GM10847 (cell line): ENCODE results near the gene RUFY4.

Source experiments
- POLR2A ChIP-seq: IDR thresholded peaks from 2 replicates; pipeline ENCODE4 v1.6.1; 2011; ENCODE audit not compliant: insufficient read length; ENCODE audit errors: extremely low read depth

The RUFY4 gene

GRCh38 chr2:218083352-218083676 lies 14.3 kb downstream of the RUFY4 start:
- TF ChIP-seq POLR2A: no peak

DNA sequence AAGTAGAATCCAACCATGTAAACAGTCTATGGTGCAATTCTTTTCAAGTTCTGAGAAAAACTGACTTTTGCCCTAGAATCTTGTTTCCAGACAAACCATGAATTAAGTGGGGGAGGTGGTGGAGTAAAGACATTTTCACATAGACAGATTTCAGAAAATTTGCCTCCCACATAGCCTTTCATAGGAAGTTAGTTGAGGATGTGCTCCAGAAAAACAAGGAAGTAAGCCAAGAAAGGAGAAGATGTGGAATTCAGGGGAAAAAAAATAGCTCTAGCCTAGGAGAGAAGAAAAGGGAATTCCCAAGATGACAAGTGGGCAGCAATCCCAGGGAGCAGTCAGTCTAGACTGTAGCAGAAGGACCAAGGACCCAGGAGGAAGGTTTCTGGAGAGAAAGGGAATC lies 17.4 kb downstream of the RUFY4 start:
- TF ChIP-seq POLR2A: no peak

DNA sequence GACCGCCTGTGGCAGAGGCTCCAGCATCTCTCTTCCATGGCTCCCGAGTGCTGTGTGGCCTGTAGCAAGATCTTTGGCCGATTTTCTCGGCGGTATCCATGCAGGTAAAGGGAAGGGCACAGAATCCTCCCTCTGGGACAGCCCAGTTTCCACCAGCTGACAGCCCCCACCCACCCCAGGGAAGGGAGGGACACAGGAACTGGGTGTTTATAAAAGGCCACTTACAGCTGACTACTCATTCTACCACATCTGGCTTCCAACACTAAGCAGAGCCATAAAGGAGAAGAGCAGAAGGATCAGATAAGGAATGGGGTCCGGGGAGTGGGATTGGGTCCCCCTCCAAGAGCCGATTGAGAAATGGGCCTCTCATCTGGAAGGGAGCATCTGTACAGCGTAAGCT lies 20.2 kb downstream of the RUFY4 start:
- TF ChIP-seq POLR2A: no peak

DNA sequence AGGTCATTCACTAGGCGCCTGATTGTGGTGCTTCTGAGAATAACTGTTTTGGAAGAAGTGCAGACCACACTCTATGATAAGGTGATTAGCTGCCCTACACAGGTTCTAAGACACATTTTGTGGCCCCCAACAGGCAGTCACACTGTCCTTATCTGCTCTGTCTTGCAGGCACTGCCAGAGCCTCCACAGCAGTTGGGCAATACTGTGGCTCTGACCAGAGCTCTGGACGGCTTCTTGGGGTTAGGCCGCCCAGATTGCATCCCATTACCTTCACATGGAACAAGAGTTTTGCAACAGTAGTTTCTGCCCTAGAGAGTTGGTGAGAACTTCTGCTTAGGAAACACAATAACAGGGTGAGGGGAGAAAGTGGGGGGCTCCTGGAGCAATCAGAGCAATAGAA lies 22.7 kb downstream of the RUFY4 start:
- TF ChIP-seq POLR2A: no peak

DNA sequence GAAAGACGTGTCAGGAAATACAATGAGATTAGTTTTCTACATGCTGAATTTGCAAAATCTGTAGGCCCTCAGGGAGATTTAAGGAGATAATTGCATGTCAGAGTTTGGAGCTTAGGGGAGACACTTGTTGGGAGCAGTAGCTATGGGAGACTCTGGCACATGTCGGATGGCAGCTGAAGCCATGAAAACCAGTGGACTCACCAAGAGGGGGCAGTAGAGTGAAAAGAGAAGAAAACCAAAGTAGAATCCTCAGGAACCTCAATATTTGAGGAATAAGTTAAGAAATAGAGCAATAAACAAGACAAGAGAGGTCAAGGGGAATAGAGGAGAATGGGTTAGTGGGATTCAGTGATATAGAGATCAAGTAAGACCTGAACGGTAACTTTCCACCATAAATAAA lies 24.8 kb downstream of the RUFY4 start:
- no peak for TF ChIP-seq POLR2A

- no peak for TF ChIP-seq POLR2A
These were observed 26.8 kb downstream of the RUFY4 start for GRCh38 chr2:218095853-218096252.

DNA sequence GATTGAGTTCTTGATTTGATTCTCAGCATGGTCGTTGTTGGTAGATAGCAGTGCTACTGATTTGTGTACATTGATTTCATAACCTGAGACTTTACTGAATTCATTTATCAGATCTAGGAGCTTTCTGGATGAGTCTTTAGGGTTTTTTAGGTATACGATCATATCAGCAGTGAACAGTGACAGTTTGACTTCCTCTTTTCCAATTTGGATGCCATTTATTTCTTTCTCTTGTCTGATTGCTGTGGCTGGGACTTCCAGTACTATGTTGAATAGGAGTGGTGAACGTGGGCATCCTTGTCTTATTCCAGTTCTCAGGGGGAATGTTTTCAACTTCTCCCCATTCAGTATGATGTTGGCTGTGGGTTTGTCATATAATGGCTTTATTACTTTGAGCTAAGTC lies 28.9 kb downstream of the RUFY4 start:
- TF ChIP-seq POLR2A: no peak

- no peak for TF ChIP-seq POLR2A
These were observed 54.9 kb downstream of the RUFY4 start for GRCh38 chr2:218123986-218124385.

GRCh38 chr2:218125095-218125494 lies 56.0 kb downstream of the RUFY4 start:
- TF ChIP-seq POLR2A: no peak

DNA sequence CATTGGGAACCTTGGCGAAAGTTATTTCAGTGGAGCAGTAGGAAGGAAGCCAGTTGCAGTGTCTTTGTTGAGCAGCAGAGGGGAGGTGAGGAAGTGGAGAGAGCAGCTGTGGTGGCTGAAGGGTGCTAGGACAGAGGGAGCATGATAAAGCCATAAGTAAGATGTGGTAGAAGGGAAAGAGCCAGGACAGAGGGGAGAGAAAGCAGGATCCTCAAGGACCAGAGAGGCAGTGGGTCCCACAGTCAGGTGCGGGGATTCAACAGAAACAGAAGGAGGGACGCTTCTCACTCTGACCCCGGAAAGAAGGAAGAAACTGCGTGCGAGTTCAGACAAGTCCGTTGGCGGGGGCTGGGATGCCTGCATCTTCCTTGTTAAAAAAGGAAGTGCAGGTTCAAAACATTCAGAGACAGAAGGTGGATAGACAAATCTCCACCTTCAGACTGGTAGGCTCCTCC lies 56.6 kb downstream of the RUFY4 start, which contains the start of gene CXCR2:
CXCR2 (plus strand) TSS at position 403 of the 455 bp plus-strand sequence. CDS start 8,774 bp downstream, outside the sequence.
- no peak for TF ChIP-seq POLR2A

- no peak for TF ChIP-seq POLR2A
These were observed 58.9 kb downstream of the RUFY4 start for GRCh38 chr2:218127929-218128455.

DNA sequence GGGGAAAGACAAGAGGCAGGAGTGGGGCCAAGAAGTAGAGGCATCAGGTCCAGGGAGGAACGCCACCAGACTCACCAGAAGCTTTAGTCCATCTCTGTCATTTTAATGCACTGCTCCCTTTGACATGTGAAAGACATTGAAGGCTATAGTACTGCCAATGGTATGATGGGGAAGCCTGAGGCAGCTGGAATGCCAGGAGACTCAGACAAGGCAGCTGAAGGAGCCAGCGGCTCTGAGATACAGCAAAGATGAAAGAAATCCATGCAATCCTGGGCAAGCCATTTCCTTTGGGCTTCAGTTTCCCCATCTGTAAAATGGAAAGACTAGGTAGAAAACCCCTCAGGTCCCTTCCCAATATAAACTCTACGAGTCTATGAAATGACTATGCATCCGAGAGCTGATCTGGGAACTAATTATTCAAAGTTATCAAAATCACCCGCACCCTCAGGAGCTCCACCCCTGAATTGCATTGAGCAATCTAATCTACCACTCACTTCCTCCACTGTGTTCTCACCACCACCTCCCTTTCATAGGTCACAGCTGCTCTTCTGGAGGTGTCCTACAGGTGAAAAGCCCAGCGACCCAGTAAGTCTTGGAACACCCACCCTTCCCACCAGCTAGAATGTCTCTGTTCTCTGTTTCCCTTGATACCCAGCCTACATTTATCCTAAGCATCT lies 59.9 kb downstream of the RUFY4 start:
- TF ChIP-seq POLR2A: no peak

DNA sequence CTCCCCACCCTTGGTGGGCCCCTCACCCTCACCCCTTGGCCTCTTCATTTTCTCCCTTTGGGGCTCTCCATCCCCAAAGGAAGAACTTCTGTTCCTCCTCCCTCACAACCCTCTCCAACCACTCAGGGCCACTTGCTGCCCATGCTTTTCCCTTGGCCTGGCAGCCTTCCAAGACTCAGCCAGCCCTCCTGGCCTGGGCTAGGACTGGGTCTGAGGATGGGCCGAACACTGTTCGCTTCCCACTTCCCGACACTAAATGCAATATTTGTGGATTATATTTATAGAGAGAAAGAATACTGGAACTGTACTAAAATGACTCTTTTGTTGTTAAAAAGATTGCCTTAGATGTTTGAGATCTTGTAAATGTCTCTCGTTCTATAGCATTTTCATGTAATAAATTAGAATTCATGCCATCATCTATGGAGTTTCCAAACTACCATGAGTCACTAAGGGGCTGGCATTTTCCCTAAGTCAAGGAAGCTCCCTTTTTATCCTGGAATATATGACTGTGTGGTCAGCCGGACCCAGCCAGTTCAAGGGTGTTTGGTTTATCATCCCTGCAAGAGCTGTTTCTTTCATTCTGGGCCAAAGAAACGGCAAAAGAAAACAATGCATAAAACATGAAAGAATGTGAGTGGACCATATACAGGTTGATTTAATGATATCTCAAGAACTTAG lies 60.5 kb downstream of the RUFY4 start:
- no peak for TF ChIP-seq POLR2A

DNA sequence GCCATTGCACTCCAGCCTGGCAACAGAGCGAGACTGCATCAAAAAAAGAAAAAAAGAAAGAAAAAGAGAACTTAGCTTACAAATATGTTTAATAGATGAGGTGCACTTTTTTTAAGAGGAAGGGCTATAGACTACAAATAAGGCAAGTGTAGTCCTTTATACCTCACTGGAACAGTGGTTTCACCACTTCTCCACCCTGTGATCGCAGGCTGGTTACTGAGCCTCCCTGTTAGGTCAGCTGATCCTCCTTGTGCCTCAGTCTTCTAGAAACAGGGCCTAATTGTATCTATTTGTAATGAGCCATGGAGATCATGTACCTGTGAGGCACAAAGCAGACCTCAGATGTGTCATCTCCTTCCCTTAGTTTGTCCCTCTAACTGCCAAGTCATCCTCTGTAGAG lies 61.3 kb downstream of the RUFY4 start:
- no peak for TF ChIP-seq POLR2A

DNA sequence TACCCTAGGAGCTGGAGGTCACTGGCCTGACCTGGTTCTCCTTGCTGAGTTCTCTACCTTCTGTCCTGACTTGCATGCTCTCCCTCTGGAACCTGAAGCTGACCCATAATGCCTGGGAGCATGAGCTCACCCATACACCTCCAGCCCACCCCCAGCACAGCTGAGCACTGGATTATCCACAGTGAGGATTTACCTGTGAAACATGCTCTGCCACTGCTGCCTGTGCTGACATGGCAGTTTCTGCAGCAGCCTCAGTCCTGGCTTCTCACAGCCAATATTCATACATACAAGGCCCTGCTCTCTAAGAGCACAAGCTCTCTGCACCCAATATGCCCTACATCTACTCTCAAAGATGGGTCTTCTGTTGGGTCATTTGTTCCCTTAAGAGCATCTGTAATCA lies 61.8 kb downstream of the RUFY4 start:
- TF ChIP-seq POLR2A: no peak

- TF ChIP-seq POLR2A: no peak
These were observed 68.5 kb downstream of the RUFY4 start for GRCh38 chr2:218137514-218137913.
